PC-9 (cell line): ENCODE data around the gene HBA1.

Experiments
- EZH2 ChIP-seq: fragments of 200-600 bp; sonication (generic); IDR thresholded peaks from 2 replicates; pipeline ENCODE4 v1.8.0; 2017; ENCODE audit warnings: antibody characterized with exemption, low read depth
- TF ChIP-seq, protein P1 (sequence below): fragments of 200-600 bp; sonication (generic); conservative IDR thresholded peaks from 2 replicates; pipeline ENCODE4 v1.6.1; 2017; ENCODE audit warnings: mixed run types, antibody characterized with exemption, mild to moderate bottlenecking, moderate library complexity

DNA sequence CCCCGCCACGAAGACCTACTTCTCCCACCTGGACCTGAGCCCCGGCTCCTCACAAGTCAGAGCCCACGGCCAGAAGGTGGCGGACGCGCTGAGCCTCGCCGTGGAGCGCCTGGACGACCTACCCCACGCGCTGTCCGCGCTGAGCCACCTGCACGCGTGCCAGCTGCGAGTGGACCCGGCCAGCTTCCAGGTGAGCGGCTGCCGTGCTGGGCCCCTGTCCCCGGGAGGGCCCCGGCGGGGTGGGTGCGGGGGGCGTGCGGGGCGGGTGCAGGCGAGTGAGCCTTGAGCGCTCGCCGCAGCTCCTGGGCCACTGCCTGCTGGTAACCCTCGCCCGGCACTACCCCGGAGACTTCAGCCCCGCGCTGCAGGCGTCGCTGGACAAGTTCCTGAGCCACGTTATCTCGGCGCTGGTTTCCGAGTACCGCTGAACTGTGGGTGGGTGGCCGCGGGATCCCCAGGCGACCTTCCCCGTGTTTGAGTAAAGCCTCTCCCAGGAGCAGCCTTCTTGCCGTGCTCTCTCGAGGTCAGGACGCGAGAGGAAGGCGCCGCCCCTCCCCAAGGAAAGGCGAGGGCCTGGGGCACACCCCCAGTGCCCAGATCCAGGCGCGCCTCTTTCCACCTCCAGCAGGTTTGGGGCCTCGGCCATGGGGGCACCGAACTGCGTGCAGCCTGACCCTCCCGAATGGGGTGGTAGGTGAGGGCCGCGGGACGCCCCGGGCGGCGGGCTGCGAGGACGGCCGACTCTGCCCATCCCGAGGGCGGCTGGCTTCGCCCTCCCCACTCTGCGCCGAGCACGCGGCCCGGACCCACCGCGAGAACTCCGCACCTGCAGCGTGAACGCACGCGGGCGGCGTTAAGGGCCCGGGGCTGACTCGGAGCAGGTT, 4.4 kb downstream of the HBA1 start:
- TF ChIP-seq, protein P1, sequence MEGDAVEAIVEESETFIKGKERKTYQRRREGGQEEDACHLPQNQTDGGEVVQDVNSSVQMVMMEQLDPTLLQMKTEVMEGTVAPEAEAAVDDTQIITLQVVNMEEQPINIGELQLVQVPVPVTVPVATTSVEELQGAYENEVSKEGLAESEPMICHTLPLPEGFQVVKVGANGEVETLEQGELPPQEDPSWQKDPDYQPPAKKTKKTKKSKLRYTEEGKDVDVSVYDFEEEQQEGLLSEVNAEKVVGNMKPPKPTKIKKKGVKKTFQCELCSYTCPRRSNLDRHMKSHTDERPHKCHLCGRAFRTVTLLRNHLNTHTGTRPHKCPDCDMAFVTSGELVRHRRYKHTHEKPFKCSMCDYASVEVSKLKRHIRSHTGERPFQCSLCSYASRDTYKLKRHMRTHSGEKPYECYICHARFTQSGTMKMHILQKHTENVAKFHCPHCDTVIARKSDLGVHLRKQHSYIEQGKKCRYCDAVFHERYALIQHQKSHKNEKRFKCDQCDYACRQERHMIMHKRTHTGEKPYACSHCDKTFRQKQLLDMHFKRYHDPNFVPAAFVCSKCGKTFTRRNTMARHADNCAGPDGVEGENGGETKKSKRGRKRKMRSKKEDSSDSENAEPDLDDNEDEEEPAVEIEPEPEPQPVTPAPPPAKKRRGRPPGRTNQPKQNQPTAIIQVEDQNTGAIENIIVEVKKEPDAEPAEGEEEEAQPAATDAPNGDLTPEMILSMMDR, result no peak
- no peak for TF ChIP-seq EZH2
